ENCODE measurements around the gene IL31RA.

Gene IL31RA

GRCh38 chr5:55904152-55904551 is 53.0 kb downstream of the IL31RA start:
- DNase-seq: no peak

GRCh38 chr5:55905251-55905650 is 54.1 kb downstream of the IL31RA start:
- DNase-seq: no peak

GRCh38 chr5:55907927-55908326 is 56.8 kb downstream of the IL31RA start:
- DNase-seq: no peak

- no peak for DNase-seq
Measured at GRCh38 chr5:55908804-55909203, 57.6 kb downstream of the IL31RA start.

- DNase-seq: no peak
Measured at GRCh38 chr5:55911784-55912653, 60.9 kb downstream of the IL31RA start.

- DNase-seq: no peak
Measured at GRCh38 chr5:55913466-55914413, 62.6 kb downstream of the IL31RA start.

GRCh38 chr5:55914971-55915370 is 63.8 kb downstream of the IL31RA start:
- no peak for DNase-seq

GRCh38 chr5:55915783-55916182 is 64.6 kb downstream of the IL31RA start:
- no peak for DNase-seq

- DNase-seq: no peak
Measured at GRCh38 chr5:55916986-55917385, 65.8 kb downstream of the IL31RA start.

GRCh38 chr5:55917402-55918086 is 66.4 kb downstream of the IL31RA start:
- no peak for DNase-seq

GRCh38 chr5:55918087-55919035 is 67.2 kb downstream of the IL31RA start:
- DNase-seq: no peak

- no peak for DNase-seq
Measured at GRCh38 chr5:55919625-55920024, 68.5 kb downstream of the IL31RA start.

- no peak for DNase-seq
Measured at GRCh38 chr5:55920784-55921183, 69.6 kb downstream of the IL31RA start.

GRCh38 chr5:55921617-55922016 is 70.5 kb downstream of the IL31RA start:
- no peak for DNase-seq

GRCh38 chr5:55923177-55923771 is 72.1 kb downstream of the IL31RA start:
- no peak for DNase-seq

- no peak for DNase-seq
Measured at GRCh38 chr5:55923865-55924500, 72.8 kb downstream of the IL31RA start.

GRCh38 chr5:55924744-55925143 is 73.6 kb downstream of the IL31RA start:
- DNase-seq: no peak

GRCh38 chr5:55925181-55925580 is 74.0 kb downstream of the IL31RA start:
- no peak for DNase-seq

- DNase-seq: no peak
Measured at GRCh38 chr5:55925712-55926111, 74.6 kb downstream of the IL31RA start.

GRCh38 chr5:55926476-55926875 is 75.3 kb downstream of the IL31RA start:
- no peak for DNase-seq
